K562 (cell line): ENCODE data around the gene HTR3C. TPM values are rescaled to one million over a fixed set of nuclear protein-coding genes. Genes with fewer than 3 reads are reported as not detected.
A peak's percentile ranks its signal among the peaks of the same experiment; 100 is the strongest.

Source experiments
- ATF7 ChIP-seq: fragments of 450-650 bp; IDR thresholded peaks from 2 replicates; pipeline ENCODE4 v1.7.1; 2014; ENCODE audit warnings: mild to moderate bottlenecking, moderate library complexity
- NR3C1 ChIP-seq: sonication (generic); formaldehyde crosslinking; IDR thresholded peaks from 2 replicates; pipeline ENCODE4 v1.8.1; 2022; ENCODE audit warnings: missing genetic modification reagents
- RCOR1 ChIP-seq, 2 experiments: IDR thresholded peaks; 2 replicates each; pipeline ENCODE4 v1.6.1; 2012; ENCODE audit warnings: low read depth in 2 of 2, low read length in 2 of 2, borderline replicate concordance in 1 of 2, improper control_type of control experiment in 1 of 2
- ZFP1 ChIP-seq: fragments of 450-650 bp; formaldehyde crosslinking; IDR thresholded peaks from 2 replicates; pipeline ENCODE4 v1.4.0; 2020; ENCODE audit warnings: mild to moderate bottlenecking, mixed read lengths
- ZNF24 ChIP-seq: fragments of 450-650 bp; IDR thresholded peaks from 2 replicates; pipeline ENCODE4 v1.6.1; 2016
- ZNF830 ChIP-seq: fragments of 250-450 bp; sonication (Bioruptor Pico); IDR thresholded peaks from 2 replicates; pipeline ENCODE4 v1.5.0; 2021; ENCODE audit warnings: mild to moderate bottlenecking
- polyA plus RNA-seq, 8 experiments: library from polyadenylated mRNA; depleted of rRNA in 4 of 8; stranded (reverse) in 5 of 8; unstranded in 3 of 8; fragments of >200 nt; fragmentation: Nextera tagmentation in 2 of 8; fragmentation: Illumina TruSeq in 1 of 8; extraction: Ambion mirVana in 2 of 8; extraction: Trizol in 1 of 8; gene quantifications; 2 replicates each; pipeline versions ENCODE4 v1.2.1 to v1.2.3, GENCODE V29; 2011 to 2014; ENCODE audit warnings: inconsistent platforms in 1 of 8, missing spikeins in 1 of 8
- total RNA-seq, 7 experiments: library from RNA; depleted of rRNA in 6 of 7; stranded (reverse); fragments of >200 nt in 6 of 7; fragmentation: Illumina TruSeq in 2 of 7; extraction: Trizol in 2 of 7; gene quantifications; 2 replicates each; pipeline versions ENCODE4 v1.2.1 to v1.2.3, GENCODE V29; 2011 to 2021; ENCODE audit warnings: low replicate concordance in 1 of 7
- TF ChIP-seq, protein P1 (sequence below): fragments of 250-450 bp; sonication (Bioruptor Pico); IDR thresholded peaks from 2 replicates; pipeline ENCODE4 v1.5.0; 2020; ENCODE audit warnings: mild to moderate bottlenecking
- TF ChIP-seq, protein P2 (sequence below), 2 experiments: fragments of 450-650 bp; IDR thresholded peaks; 2 replicates each; pipeline ENCODE4 v1.6.1; 2016
- TF ChIP-seq, protein P3 (sequence below): fragments of 250-450 bp; sonication (Bioruptor Pico); IDR thresholded peaks from 2 replicates; pipeline ENCODE4 v1.4.0; 2020; ENCODE audit warnings: mild to moderate bottlenecking, moderate library complexity
- TF ChIP-seq, protein P4 (sequence below): fragments of 450-650 bp; IDR thresholded peaks from 2 replicates; pipeline ENCODE4 v1.7.0; 2016; ENCODE audit warnings: borderline replicate concordance
- TF ChIP-seq, protein P5 (sequence below): fragments of 250-450 bp; sonication (Bioruptor Pico); IDR thresholded peaks from 2 replicates; pipeline ENCODE4 v1.5.0; 2021; ENCODE audit warnings: mild to moderate bottlenecking, moderate library complexity
- TF ChIP-seq, protein P6 (sequence below), 3 experiments: IDR thresholded peaks in 2 of 3; conservative IDR thresholded peaks in 1 of 3; 2 replicates each; pipeline ENCODE4 v1.5.1; 2011 to 2012; ENCODE audit warnings: low read length in 3 of 3, mild to moderate bottlenecking in 3 of 3, control low read depth in 2 of 3, improper control_type of control experiment in 1 of 3, inconsistent platforms in 1 of 3, low read depth in 1 of 3, mixed read lengths in 1 of 3, moderate library complexity in 1 of 3; ENCODE audit not compliant: insufficient read depth in 2 of 3

The HTR3C gene
- total and polyA plus RNA-seq, 9 of the 15 experiments (the other 6 are each of a cell fraction or from before 2014, with no cell fraction given), result 0.04 to 0.06 TPM; not detected in 7

DNA sequence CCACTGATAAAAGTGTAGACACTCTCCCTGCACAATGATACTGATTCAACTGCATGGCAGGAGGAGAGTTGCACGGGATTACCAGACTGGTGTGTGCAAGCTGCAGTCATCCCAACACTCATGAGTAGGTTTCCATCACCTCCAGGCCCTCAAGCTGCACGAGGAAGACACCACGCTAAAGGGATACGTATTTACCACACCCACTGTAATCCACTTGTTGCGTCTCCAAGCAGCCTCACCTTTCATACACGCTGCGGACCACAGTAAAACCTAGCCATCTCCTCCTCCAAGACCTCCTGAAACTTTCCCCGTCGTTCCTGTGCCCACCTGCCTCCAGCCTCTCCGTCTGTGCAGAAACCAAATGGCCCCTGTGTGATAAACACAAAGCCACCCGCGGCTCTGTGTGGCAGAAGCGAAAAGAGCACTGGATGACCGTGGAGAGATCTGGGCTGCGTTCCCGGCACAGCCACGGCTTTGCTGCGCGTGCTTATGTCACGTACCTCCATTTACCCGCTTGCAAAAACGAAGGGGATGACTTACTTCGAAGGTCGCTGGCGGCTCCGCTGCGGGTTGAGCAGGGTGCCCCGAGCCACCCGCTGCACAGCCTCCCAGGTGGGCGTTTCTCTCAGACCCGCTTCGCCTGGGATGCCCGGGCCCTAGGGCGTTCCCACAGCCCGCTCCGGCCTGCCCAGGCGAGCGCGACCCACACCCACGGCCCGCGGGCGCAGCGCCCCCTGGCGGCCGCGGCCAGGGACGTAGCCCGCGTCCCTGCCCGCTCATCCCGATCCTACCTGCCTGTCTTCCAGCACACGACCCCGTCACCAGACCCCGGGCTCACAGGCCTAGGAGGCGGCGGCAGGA is 35.8 kb upstream of the HTR3C start (continued):
- TF ChIP-seq, protein P1, sequence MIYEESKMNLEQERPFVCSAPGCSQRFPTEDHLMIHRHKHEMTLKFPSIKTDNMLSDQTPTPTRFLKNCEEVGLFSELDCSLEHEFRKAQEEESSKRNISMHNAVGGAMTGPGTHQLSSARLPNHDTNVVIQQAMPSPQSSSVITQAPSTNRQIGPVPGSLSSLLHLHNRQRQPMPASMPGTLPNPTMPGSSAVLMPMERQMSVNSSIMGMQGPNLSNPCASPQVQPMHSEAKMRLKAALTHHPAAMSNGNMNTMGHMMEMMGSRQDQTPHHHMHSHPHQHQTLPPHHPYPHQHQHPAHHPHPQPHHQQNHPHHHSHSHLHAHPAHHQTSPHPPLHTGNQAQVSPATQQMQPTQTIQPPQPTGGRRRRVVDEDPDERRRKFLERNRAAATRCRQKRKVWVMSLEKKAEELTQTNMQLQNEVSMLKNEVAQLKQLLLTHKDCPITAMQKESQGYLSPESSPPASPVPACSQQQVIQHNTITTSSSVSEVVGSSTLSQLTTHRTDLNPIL (CRISPR knock-in tag), result no peak
- no peak for TF ChIP-seq ATF7
- TF ChIP-seq ZNF830 (CRISPR knock-in tag), result 0 out of 2 replicates have a peak, but pooled peaks have one; percentile 35
- no peak for TF ChIP-seq NR3C1 (CRISPR knock-in tag)
- TF ChIP-seq, protein P2, sequence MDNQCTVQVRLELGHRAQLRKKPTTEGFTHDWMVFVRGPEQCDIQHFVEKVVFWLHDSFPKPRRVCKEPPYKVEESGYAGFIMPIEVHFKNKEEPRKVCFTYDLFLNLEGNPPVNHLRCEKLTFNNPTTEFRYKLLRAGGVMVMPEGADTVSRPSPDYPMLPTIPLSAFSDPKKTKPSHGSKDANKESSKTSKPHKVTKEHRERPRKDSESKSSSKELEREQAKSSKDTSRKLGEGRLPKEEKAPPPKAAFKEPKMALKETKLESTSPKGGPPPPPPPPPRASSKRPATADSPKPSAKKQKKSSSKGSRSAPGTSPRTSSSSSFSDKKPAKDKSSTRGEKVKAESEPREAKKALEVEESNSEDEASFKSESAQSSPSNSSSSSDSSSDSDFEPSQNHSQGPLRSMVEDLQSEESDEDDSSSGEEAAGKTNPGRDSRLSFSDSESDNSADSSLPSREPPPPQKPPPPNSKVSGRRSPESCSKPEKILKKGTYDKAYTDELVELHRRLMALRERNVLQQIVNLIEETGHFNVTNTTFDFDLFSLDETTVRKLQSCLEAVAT (IDR thresholded peaks at IDR 0.05), result 0 out of 4 replicates have a peak, but pooled peaks of 1 of the 2 experiments have one; percentile 24
- TF ChIP-seq, protein P3, sequence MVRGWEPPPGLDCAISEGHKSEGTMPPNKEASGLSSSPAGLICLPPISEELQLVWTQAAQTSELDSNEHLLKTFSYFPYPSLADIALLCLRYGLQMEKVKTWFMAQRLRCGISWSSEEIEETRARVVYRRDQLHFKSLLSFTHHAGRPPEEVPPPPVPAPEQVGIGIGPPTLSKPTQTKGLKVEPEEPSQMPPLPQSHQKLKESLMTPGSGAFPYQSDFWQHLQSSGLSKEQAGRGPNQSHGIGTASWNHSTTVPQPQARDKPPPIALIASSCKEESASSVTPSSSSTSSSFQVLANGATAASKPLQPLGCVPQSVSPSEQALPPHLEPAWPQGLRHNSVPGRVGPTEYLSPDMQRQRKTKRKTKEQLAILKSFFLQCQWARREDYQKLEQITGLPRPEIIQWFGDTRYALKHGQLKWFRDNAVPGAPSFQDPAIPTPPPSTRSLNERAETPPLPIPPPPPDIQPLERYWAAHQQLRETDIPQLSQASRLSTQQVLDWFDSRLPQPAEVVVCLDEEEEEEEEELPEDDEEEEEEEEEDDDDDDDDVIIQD, result 0 out of 2 replicates have a peak, but pooled peaks have one; percentile 6
- TF ChIP-seq, protein P4, sequence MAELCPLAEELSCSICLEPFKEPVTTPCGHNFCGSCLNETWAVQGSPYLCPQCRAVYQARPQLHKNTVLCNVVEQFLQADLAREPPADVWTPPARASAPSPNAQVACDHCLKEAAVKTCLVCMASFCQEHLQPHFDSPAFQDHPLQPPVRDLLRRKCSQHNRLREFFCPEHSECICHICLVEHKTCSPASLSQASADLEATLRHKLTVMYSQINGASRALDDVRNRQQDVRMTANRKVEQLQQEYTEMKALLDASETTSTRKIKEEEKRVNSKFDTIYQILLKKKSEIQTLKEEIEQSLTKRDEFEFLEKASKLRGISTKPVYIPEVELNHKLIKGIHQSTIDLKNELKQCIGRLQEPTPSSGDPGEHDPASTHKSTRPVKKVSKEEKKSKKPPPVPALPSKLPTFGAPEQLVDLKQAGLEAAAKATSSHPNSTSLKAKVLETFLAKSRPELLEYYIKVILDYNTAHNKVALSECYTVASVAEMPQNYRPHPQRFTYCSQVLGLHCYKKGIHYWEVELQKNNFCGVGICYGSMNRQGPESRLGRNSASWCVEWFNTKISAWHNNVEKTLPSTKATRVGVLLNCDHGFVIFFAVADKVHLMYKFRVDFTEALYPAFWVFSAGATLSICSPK, result no peak; the same call in 1 of the 2 replicates
- no peak for TF ChIP-seq RCOR1 (IDR thresholded peaks at IDR 0.05; ENCODE audit: borderline replicate concordance in 1 of 2, low read depth in 2 of 2, low read length in 2 of 2)
- no peak for TF ChIP-seq ZFP1 (CRISPR knock-in tag)
- TF ChIP-seq, protein P5, sequence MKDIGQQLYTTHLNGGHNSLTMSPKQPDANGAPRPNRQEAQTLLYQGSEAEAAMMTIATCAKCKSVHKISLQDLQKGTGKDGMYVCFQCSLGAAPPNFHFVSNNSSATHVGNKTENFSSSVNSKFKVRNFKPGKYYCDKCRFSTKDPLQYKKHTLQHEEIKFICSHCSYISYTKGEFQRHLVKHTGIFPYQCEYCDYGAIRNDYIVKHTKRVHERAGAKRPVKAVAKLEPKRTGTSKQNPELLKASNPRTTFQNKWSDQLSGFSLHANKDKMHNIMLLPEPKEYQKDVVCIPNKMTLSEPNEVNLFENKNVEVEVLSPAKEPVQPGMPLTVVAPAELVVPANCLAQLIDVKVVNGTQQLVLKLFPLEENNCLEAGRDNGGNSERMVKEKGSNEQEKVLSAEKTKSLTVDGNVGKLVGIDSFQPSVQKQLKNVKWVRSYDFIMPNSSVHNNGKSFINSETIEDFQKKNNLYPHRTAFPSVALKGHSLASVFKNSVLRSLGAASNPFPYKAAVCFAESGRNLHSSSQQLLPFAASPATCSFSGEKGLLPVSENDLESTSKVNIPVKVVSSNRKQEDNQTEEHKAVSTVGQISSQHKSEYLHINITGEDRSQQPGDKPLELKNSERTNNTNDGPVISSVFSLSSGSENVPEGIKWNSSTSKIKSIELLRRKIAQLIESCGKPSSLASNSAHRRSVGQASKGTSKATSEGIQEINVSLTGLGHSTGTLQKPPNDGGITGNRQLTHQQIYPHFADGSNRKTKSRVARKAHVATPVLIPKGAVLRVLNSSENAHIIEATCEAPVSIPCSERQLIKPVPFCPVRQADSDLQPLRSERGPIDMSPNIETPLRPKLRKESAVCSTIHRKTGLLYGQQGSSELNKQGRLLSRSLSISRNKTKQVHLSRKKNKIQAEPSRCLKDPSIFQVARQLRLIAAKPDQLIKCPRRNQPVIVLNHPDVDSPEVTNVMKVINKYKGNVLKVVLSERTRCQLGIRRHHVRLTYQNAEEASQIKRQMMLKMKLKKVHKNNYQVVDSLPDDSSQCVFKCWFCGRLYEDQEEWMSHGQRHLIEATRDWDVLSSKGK (CRISPR knock-in tag), result no peak
- TF ChIP-seq ZNF24, result no peak; the same call in 1 of the 2 replicates
- TF ChIP-seq, protein P6, sequence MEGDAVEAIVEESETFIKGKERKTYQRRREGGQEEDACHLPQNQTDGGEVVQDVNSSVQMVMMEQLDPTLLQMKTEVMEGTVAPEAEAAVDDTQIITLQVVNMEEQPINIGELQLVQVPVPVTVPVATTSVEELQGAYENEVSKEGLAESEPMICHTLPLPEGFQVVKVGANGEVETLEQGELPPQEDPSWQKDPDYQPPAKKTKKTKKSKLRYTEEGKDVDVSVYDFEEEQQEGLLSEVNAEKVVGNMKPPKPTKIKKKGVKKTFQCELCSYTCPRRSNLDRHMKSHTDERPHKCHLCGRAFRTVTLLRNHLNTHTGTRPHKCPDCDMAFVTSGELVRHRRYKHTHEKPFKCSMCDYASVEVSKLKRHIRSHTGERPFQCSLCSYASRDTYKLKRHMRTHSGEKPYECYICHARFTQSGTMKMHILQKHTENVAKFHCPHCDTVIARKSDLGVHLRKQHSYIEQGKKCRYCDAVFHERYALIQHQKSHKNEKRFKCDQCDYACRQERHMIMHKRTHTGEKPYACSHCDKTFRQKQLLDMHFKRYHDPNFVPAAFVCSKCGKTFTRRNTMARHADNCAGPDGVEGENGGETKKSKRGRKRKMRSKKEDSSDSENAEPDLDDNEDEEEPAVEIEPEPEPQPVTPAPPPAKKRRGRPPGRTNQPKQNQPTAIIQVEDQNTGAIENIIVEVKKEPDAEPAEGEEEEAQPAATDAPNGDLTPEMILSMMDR (IDR thresholded peaks at IDR 0.05 in 2 of 3, conservative IDR thresholded peaks at IDR 0.05 in 1 of 3; ENCODE audit: insufficient read depth in 2 of 3, low read depth in 1 of 3, low read length in 3 of 3), result peak; percentile 79 to 86 (median 86)
